Measurements from ENCODE around the gene ZNF516. TPM values are rescaled to one million over a fixed set of nuclear protein-coding genes. Genes with fewer than 3 reads are reported as not detected.

ZNF516 gene
- total RNA-seq, 1 donor from 2014 or later, result 53.5 TPM

GRCh38 chr18:76461692-76462325 is 33.2 kb downstream of the ZNF516 start:
- no peak for ATAC-seq
- intact Hi-C loops (cut with DNase I), result no loop called here

DNA sequence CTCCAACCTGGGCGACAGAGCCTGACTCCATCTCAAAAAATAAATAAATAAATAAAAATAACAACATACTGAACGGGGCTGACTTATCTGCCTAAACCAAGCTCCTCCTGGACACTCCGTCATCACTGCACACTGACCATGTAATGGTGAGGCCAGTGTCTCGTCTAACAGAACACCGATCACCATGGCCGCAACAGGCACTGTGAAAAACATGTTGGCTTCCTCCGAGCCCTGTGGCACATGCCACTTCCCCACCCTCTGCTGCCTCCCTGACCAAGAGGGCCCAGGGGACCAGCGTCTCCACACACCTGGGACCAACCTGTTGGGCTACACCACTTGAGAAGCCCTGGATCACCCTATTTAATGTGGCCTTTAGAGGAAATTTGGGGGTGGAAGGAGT is 33.9 kb downstream of the ZNF516 start:
- DNase-seq (ENCODE audit: low spot score), result peak; percentile 49
- intact Hi-C loops (cut with DNase I), result no loop called here
- ATAC-seq, result no peak

More at GRCh38 chr18:76461692-76462325, 33.2 kb downstream of the ZNF516 start:
- DNase-seq (ENCODE audit: low spot score), result peak; percentile 56

DNA sequence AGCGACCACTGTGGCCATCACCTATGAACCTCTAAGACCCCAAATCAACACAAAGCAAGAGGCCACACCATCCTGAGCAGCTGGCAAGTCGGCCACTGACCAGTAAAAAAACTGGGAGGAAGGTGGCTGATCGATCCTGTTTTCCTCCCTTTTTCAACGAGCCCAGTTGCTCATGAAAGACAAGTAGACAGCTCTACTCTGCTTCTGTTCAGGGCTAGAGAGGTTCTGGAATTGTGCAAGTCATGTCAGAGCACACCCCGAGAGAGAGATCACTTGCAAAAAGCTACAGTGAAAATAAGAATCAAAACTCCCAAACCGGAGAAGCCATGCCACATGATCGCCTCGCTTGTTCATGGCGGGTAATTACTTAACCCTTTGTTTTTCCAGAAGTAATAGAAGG is 34.6 kb downstream of the ZNF516 start:
- intact Hi-C loops (cut with DNase I), result no loop called here
- ATAC-seq (peak; percentile 79), DNase-seq (ENCODE audit: low spot score) (no peak)

DNA sequence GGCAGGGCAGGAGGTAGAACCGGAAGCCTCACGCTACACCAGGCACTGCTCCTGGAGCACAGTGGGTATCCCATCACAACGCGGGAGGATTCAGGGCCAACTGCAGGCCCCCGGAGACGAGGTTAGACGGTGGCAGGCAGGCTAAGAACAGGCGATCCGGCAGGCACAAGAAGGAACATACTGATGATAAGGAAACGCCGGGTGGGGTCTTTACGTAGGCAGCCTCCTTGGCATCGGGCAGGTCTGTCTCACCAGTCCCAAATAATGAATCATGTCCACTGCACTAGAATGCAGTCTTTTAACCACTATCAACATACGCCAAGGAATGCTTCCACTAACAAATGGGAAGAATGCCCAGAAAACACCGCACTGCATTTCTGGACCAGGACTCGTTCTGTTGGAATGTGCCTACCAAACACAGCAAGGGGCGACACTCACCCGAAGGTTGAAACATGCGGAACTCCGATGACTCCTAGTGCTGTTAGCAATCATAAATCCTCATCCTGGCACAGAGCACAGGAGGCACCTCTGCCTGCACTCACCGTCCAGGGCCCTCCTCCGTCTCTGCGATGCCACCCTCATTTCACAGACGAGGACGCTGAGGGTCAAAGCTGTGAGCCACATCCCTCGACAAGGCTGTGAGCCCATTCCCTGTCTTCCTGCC is 35.2 kb downstream of the ZNF516 start:
- DNase-seq (ENCODE audit: low spot score) (peak; percentile 59), ATAC-seq (peak; percentile 55)
- intact Hi-C loops (cut with DNase I), result no loop called here

DNA sequence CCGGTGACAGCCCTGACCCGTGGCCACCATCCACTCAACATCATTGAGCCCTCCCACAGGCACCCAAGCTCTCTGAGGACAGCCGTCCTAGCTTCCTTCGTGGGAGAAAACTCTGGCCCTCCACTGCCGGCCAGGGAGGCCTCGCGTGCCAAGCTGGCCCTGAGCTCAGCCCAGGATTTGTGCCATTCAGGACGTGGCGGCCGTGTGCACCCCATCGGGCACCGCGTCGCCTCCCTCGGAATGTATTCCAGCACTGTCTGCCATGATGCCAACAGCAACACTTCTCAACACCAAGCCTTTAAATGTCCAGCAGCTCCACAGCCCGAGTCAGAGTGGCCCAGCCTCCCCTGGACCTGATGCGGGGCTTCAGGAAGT is 35.7 kb downstream of the ZNF516 start:
- DNase-seq (ENCODE audit: low spot score), result peak; percentile 49
- ATAC-seq, result no peak
- intact Hi-C loops (cut with DNase I), result no loop called here

GRCh38 chr18:76458522-76459311 is 36.3 kb downstream of the ZNF516 start:
- intact Hi-C loops (cut with DNase I), result no loop called here
- DNase-seq (ENCODE audit: low spot score) (peak; percentile 53), ATAC-seq (no peak)

- ATAC-seq (no peak), DNase-seq (ENCODE audit: low spot score) (no peak)
- intact Hi-C loops (cut with DNase I), result no loop called here
These were observed 37.1 kb downstream of the ZNF516 start for GRCh38 chr18:76457957-76458356.

DNA sequence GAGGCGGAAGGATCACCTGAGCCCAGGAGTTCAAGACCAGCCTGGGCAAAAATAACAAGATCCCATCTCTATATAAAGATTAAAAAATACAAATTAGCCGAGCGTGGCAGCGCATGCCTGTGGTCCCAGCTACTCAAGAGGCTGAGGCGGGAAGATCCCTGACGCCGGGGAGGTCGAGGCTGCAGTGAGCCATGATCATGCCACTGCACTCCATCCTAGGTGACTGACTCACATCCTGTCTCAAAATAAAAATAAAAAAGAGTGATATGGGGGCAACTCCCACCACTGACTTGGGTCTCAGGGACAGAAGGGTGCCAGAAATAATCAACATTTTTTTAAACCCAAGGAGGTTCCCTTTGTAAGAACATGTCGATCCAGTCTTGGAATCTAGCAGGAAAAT is 37.6 kb downstream of the ZNF516 start:
- intact Hi-C loops (cut with DNase I), result no loop called here
- peak; percentile 28 for DNase-seq (ENCODE audit: low spot score)
- ATAC-seq, result no peak

- intact Hi-C loops (cut with DNase I), result no loop called here
- ATAC-seq, result no peak
- DNase-seq (ENCODE audit: low spot score), result no peak
These were observed 38.2 kb downstream of the ZNF516 start for GRCh38 chr18:76456823-76457222.

GRCh38 chr18:76456018-76456750 is 38.9 kb downstream of the ZNF516 start:
- no peak for ATAC-seq
- peak; percentile 42 for DNase-seq (ENCODE audit: low spot score)
- intact Hi-C loops (cut with DNase I), result no loop called here

DNA sequence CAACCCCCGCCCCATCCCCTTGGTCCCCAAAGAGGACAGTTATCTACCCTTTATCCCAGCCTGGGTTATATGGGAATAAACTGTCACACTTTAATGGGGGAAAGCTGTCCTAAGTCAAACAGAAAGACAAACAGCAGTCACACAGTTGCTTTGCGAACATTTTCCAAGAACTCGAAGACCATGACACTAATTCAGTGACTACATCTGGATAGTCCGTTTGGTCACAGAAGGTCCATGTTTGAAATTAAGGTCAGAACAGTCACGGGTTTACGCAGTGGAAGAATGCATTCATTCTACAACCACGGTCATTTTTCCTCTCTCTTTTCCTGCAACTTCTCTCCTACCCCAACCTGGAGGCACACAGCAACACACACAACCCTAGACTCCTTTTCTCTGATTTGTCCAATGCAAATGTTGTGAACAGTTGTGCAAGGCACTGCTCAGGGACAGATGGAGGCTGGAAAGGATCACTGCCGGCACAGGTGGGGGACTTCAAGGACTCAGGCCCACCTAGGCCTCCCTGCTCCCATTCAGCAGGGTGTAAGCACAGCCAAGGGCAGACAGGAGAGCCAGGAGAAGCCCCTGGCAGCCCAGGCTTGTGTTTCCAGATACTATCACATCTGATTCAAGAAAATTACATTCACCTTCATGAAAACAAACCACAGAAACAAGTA is 39.9 kb downstream of the ZNF516 start:
- ATAC-seq (no peak), DNase-seq (ENCODE audit: low spot score) (no peak)
- intact Hi-C loops (cut with DNase I), result no loop called here

- DNase-seq (ENCODE audit: low spot score), result no peak
- intact Hi-C loops (cut with DNase I), result no loop called here
- no peak for ATAC-seq
These were observed 40.6 kb downstream of the ZNF516 start for GRCh38 chr18:76454418-76454817.

DNA sequence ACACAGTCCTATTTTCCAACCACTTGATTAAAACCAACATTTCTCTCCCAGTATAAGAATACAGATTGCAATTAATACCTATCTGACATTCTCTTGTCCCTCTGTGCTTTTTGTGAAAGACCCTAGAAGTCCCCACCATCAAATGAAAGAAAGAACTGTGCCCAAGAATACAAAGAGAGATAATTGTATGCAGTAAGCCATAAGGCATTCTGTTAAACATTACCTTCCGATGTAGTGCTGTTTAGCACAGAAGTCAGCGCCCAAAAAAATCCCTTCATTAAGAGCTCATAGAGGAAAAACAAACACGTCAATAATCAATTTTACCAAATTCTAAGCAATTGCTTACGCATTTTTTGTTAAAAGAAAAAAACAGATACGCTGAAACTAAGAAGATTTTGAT is 41.1 kb downstream of the ZNF516 start:
- ATAC-seq (no peak), DNase-seq (ENCODE audit: low spot score) (no peak)
- intact Hi-C loops (cut with DNase I), result no loop called here

DNA sequence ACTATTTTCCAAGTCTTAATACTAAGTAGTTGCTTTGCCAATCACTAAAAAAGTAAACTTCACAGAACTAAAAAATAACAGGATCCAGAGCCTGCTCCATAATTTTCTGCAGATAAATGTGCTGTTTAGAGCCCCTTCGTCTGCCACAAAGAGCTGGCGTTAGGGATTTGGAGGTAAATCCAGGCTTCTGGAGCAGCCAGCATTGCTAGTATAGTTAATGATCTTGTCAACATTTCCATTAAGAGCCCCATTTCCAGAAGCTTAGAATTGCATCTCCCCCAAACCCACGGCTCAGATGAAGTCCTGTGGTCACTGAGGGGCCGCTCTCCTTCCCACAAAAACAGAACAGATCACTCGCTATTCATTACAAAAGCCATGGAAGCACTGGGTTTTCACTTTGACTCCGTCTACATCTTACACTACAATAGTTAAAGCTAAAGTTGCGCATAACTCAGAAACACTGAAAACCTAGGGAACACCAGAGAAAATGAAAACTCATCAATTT is 41.9 kb downstream of the ZNF516 start:
- intact Hi-C loops (cut with DNase I), result no loop called here
- ATAC-seq (no peak), DNase-seq (ENCODE audit: low spot score) (no peak)

DNA sequence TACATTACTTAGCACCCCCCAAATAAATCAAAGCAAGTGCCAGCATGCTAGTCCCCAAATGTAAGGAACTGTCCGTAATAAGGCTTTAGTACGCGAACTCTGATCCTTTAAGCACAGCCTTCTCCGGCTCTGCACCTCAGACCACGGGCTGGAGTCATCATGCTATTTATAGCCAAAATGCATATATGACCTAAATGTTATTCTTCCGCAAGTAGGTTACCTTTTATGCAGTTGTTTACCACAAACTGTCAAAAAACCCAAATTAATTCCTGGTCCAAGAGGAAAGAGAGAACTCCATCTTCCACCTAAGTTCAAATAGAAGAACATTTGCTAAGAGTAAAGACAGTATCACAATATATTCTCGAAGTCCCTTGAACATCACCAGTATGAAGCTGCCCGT is 42.7 kb downstream of the ZNF516 start:
- no peak for ATAC-seq
- peak; percentile 39 for DNase-seq (ENCODE audit: low spot score)
- intact Hi-C loops (cut with DNase I), result no loop called here

DNA sequence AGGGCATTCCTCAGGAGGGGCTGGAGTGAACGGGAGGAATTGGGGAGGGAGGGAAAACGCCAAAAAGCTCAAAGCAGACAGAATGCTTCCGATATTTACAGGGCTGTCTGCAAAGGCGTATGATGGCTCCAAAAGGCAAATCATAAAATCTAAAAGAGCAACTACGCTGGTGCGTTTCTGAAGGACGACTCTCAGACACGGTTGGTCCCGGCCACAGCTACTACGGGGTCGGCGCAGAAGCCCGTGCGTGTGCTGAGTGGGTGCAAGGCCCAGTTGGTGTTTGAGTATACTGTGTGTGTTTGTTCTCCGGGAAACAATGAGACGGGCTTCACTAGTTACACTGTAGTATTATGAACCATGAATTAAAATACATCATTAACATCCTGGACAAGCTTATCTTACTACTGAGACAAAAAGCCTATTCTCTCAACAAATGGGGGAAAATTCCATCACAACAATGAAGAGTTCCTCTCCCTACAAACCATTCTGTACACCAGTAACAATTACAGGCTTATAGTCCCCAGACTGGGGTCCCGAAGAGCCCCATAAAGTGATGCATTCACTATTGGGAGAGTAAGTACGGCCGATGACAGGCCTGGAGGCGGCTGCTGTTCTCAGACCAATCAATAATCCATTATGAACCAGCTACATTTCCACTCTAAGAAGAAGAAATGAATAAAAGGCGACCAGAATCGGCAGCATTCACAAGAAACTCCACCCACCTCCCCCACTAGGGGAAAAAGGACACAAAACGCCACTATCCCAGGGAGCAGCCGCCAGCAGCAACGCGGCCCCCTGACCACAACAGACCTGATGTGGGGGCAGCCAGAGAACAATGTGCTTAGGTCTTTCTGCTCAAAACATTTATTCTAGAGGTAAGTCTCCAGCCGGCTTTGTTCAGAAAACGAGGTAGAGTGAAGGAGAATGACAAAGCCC is 43.4 kb downstream of the ZNF516 start:
- DNase-seq (ENCODE audit: low spot score) (peak; percentile 65), ATAC-seq (peak; percentile 71)
- intact Hi-C loops (cut with DNase I), result no loop called here

GRCh38 chr18:76450452-76451395 is 44.3 kb downstream of the ZNF516 start:
- peak; percentile 79 for DNase-seq (ENCODE audit: low spot score)
- ATAC-seq, result peak; percentile 76
- intact Hi-C loops (cut with DNase I), result no loop called here

Data from sciatic nerve (tissue), 2 donors.